AG04449 (cell line): ENCODE results near the gene SRPK2.

Experiments
- CTCF ChIA-PET: fragments of 350-600 bp; formaldehyde crosslinking; extraction: SDS; loops from one replicate; lab custom pipeline; 2021; ENCODE audit warnings: antibody characterized with exemption; lab: Yijun Ruan, JAX
- POLR2A ChIA-PET: fragments of 400-600, 350-600 bp; formaldehyde crosslinking; extraction: SDS; loops from one replicate; lab custom pipeline; 2020; ENCODE audit warnings: antibody characterized with exemption, inconsistent platforms; lab: Yijun Ruan, JAX
- DNase-seq: peaks from one replicate; pipeline ENCODE4 v3.0.0-alpha.2; 2010; ENCODE audit warnings: low read depth, low spot score
- H3K4me3 ChIP-seq: 2 replicates; pipeline ENCODE4 v1.5.1; 2011; ENCODE audit warnings: low read depth, mild to moderate bottlenecking, control low read depth, low read length
- CTCF ChIP-seq: IDR thresholded peaks from one replicate; pipeline ENCODE4 v1.5.1; 2011; ENCODE audit warnings: mild to moderate bottlenecking, moderate library complexity, low read length, control low read depth, inconsistent platforms; ENCODE audit not compliant: insufficient read depth; ENCODE audit errors: missing control alignments

The SRPK2 gene

GRCh38 chr7:105094966-105095365, 293.8 kb downstream of the SRPK2 start:
- POLR2A ChIA-PET = no interaction called here
- no peak overlapping the region for H3K4me3 ChIP-seq
- no peak for DNase-seq
- CTCF ChIA-PET = interaction anchor here (0.7 kb wide), 1 partner anchor 115 kb away, joined by 3 read pairs; no protein-coding TSS in a partner anchor
- no peak for TF ChIP-seq CTCF

GRCh38 chr7:105088456-105088855, 300.3 kb downstream of the SRPK2 start:
- ChIA-PET POLR2A (no interaction called here), CTCF (no interaction called here)
- no peak overlapping the region for H3K4me3 ChIP-seq
- no peak for DNase-seq
- no peak for TF ChIP-seq CTCF

- POLR2A ChIA-PET = no interaction called here
- CTCF ChIA-PET = no interaction called here
- H3K4me3 ChIP-seq = no peak overlapping the region
- no peak for DNase-seq
- TF ChIP-seq CTCF = no peak
Measured at GRCh38 chr7:105087981-105088380, 300.7 kb downstream of the SRPK2 start.

GRCh38 chr7:105086850-105087249, 301.9 kb downstream of the SRPK2 start:
- no peak for DNase-seq
- no peak for TF ChIP-seq CTCF
- POLR2A ChIA-PET = no interaction called here
- CTCF ChIA-PET = no interaction called here
- no peak overlapping the region for H3K4me3 ChIP-seq

- ChIA-PET CTCF (no interaction called here), POLR2A (no interaction called here)
- TF ChIP-seq CTCF = no peak
- no peak for DNase-seq
- H3K4me3 ChIP-seq = no peak overlapping the region
Measured at GRCh38 chr7:105084581-105084980, 304.1 kb downstream of the SRPK2 start.

- CTCF ChIA-PET = interaction anchor here (1.5 kb wide), 1 partner anchor 98 kb away, joined by 10 read pairs; no protein-coding TSS in a partner anchor
- no peak for DNase-seq
- POLR2A ChIA-PET = no interaction called here
- no peak for TF ChIP-seq CTCF
- no peak overlapping the region for H3K4me3 ChIP-seq
Measured at GRCh38 chr7:105079348-105079747, 309.4 kb downstream of the SRPK2 start.

GRCh38 chr7:105073143-105073542, 315.6 kb downstream of the SRPK2 start:
- CTCF ChIA-PET = no interaction called here
- POLR2A ChIA-PET = no interaction called here
- TF ChIP-seq CTCF = no peak
- no peak for DNase-seq
- no peak overlapping the region for H3K4me3 ChIP-seq
